ENCODE results near the gene RNF214.
"Not testable (repeated sequence)": the region's sequence is repeated elsewhere in the genome, so short reads cannot be mapped to it uniquely, and the experiment has no call there.

RNF214 gene

DNA sequence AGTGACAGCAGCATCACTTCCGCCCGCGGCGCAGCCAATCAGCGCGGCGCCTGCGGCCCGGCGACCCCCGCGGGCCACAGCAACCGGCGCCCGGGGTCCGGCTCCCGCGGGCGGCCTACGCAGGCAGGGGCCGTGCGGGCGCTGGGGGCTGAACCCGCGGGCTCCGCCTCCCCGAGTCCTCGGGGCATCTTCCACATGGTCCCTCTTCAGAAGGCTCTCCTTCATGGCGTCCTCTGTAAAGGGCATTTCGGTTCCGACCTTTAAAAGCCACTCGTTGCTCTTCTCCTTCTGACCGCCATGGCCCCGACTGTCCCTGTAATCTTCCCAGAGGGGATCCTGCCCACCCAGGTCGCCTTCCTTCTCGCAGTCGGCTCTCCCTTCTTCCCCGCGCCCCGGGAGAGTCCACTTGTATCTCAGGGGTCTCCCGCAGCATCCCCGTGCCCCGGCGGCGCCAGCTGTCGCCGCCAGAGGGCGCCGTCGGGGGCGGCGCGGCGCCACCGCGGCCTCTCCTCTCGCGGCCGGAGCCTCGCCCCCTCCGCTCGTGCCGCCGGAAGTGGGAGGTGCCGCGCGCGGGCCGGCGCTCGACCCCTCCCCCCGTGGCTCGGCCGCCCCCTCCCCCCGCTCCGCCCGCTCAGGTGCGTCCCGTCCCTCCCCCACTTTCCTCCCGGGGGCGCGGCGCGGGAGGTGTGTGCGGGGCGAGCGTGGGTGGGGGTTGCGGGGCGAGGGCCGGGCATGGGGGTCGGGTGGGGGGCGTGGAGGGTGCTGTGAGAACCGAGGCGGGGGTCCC lies at the start of gene RNF214:
TSS of gene RNF214 (plus strand) at position 580 of the 787 bp plus-strand sequence. CDS start 1,602 bp downstream, outside the sequence.
- peak; percentile 82 for DNase-seq (ENCODE audit: low spot score)

DNA sequence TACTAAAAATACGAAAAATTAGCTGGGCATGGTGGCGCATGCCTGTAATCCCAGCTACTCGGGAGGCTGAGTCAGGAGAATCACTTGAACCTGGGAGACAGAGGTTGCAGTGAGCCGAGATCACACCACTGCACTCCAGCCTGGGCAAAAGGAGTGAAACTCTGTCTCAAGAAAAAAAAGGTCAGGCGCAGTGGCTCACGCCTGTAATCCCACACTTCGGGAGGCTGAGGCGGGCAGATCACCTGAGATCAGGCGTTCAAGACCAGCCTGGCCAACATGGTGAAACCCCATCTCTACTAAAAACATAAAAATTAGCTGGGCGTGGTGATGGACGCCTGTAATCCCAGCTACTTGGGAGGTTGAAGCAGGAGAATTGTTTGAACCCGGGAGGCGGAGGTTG lies 49.3 kb upstream of the RNF214 start:
- not testable (repeated sequence) for DNase-seq (ENCODE audit: low spot score)

- no peak for DNase-seq (ENCODE audit: low spot score)
Observed at GRCh38 chr11:117183724-117184349, 48.6 kb upstream of the RNF214 start.

GRCh38 chr11:117185736-117186430 lies 46.6 kb upstream of the RNF214 start:
- no peak for DNase-seq (ENCODE audit: low spot score)

GRCh38 chr11:117186431-117186761 lies 46.1 kb upstream of the RNF214 start:
- no peak for DNase-seq (ENCODE audit: low spot score)

- DNase-seq (ENCODE audit: low spot score): no peak
Observed at GRCh38 chr11:117187007-117187406, 45.5 kb upstream of the RNF214 start.

DNA sequence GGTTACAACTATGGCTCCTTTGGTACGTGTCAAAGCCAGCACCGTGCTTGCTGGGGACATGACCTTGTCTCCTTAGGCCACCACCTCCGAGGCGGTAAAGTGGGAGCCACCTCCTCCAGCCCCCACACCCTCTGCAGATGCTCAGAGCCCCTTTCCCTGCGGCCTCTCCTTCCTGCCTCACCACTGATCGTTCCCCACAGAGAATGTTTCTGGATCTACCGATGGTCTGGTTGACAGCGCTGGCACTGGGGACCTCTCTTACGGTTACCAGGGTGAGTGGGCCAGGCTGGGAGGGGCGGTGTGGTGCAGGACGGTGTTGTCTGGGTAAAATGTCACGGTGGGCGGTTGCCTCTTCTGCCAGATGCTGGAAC lies 45.1 kb upstream of the RNF214 start:
- DNase-seq (ENCODE audit: low spot score): no peak

GRCh38 chr11:117187799-117188481 lies 44.5 kb upstream of the RNF214 start:
- DNase-seq (ENCODE audit: low spot score): no peak

DNA sequence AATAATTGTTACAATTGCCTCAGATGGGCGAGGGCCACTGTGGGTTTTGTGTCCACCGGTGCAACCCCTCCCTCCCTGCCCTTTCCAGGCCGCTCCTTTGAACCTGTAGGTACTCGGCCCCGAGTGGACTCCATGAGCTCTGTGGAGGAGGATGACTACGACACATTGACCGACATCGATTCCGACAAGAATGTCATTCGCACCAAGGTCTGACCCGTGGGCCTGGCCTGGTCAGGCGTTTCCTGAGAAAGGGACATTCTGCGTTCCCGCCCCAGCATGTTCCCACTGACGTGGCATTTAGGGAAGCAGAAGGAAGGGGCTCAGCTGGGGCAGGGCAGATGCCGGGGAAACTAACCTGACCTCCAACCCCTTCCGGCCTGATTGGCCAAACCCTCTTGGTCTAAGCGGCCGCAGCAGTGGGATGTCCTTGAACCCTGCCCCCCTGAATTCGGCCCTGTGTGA lies 43.8 kb upstream of the RNF214 start:
- no peak for DNase-seq (ENCODE audit: low spot score)

DNA sequence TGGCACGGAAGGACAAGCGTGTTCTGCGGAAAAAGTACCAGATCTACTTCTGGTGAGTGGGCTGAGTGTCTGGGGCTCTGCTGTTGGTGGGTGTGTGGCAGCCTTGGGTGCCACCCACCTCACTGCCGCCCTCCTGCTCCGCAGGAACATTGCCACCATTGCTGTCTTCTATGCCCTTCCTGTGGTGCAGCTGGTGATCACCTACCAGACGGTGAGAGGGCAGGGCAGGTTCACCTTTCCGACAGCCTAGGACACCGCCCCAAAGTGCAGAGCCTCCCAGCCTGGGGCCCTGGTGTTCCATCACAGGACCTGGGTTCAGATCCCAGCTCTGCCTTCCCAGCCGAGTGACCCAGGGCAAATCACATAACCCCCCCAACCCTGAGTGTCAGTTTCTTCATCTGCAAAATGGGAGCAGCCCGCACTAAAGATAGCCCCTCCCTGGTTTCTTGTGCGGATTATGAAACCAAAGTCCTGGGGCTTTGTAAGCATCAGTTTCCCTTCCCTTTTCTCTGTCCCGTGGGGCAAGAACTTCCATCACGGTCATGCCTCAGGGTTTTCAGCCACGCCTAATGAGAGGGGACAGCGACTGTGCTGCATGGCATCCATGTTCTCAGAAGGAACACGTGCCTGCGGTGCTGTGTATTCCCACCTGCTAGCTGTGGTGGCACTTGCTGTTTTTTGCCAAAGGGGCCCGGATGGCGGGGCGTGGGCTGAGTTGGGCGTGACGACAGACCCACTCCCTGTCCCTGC lies 43.1 kb upstream of the RNF214 start:
- DNase-seq (ENCODE audit: low spot score): no peak

GRCh38 chr11:117189941-117190544 lies 42.4 kb upstream of the RNF214 start:
- no peak for DNase-seq (ENCODE audit: low spot score)

DNA sequence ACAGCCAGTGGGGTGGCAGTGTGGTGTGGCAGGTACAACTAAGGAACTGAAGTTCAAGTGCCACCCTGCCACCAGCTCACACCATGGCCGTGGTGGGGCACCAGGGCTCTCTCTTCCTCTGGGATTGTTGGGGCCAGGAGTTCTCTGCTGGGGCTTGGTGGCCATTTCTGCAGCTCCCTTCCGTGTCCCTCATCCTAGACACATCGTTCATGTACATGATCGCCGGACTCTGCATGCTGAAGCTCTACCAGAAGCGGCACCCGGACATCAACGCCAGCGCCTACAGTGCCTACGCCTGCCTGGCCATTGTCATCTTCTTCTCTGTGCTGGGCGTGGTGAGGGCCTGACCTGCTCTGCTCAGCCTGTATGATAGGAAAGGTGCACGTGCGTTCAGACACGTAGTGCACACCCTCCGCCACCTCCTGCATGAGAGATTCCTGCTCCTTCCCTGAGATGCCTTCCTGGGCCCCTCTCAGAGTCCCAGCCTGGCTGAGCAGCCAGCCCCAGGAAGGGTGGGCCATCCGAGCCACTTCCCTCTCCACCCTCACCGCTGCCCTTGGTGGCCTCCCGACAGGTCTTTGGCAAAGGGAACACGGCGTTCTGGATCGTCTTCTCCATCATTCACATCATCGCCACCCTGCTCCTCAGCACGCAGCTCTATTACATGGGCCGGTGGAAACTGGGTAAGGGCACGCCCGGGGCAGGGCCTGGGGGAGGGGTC lies 40.6 kb upstream of the RNF214 start:
- DNase-seq (ENCODE audit: low spot score): no peak

- no peak for DNase-seq (ENCODE audit: low spot score)
Observed at GRCh38 chr11:117192401-117192875, 40.0 kb upstream of the RNF214 start.

DNA sequence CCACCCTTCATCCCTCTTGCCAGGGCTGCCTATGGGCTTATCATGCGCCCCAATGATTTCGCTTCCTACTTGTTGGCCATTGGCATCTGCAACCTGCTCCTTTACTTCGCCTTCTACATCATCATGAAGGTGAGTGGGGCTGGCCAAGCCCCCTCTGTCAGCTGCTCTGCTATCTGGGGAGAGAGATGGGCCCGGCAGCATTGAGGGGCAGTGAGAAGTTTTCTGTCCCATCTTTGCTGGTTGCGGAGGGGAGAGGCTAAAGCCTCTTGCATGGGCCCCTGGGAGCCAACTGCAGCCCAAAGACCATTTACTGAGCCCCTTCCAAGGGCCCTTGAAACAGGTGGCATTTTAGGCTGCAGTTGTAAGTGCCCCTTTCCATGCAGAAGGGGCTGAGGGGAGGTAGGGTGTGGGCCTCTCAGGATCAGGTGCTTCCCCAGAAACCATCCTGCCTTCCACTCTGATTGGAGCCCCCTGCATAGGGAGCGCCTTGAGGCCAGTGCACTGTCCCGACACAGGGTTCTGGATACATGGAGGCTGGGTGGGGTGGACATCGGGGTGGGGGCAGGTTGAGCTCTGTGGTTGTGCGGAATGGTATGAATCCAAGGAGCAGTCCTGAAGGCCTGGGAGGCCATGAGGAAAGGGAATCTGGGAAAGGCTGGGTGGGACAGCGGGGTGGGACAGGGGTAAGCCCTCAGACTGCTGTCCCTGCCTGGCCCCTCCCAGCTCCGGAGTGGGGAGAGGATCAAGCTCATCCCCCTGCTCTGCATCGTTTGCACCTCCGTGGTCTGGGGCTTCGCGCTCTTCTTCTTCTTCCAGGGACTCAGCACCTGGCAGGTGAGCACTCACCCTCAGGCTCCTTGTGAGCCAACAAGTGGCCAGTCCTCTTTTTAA lies 39.1 kb upstream of the RNF214 start:
- no peak for DNase-seq (ENCODE audit: low spot score)

GRCh38 chr11:117194267-117194666 lies 38.2 kb upstream of the RNF214 start:
- DNase-seq (ENCODE audit: low spot score): no peak

DNA sequence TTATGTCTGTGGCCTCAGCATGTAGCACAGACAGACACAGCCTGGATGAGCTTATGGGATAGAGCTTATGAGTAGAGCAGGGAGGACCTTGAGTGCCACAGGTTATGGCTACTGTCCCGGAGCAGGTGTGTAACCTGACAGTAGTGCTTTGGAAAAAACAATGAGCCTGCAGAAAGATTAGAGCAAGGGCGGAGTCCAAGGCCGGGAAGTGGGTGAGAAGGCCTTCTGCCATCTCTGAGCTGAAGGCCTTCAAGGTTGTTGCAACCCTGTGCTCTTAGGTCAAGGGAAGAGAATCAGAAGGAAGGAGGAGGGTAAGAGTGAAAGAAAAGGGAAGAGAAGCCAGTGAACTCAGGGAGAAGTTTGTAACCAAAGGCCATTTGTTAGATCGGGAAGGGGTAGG lies 37.2 kb upstream of the RNF214 start:
- DNase-seq (ENCODE audit: low spot score): no peak

DNA sequence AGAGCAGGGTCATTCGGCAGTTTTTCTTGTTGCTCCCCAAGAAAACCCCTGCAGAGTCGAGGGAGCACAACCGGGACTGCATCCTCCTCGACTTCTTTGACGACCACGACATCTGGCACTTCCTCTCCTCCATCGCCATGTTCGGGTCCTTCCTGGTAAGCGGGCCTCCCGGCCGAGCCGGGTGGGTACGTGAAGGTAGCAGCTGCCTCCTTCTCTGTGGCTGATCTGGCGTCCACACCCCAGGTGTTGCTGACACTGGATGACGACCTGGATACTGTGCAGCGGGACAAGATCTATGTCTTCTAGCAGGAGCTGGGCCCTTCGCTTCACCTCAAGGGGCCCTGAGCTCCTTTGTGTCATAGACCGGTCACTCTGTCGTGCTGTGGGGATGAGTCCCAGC lies 36.7 kb upstream of the RNF214 start:
- no peak for DNase-seq (ENCODE audit: low spot score)

DNA sequence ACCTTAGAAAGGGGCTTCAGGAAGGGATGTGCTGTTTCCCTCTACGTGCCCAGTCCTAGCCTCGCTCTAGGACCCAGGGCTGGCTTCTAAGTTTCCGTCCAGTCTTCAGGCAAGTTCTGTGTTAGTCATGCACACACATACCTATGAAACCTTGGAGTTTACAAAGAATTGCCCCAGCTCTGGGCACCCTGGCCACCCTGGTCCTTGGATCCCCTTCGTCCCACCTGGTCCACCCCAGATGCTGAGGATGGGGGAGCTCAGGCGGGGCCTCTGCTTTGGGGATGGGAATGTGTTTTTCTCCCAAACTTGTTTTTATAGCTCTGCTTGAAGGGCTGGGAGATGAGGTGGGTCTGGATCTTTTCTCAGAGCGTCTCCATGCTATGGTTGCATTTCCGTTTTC lies 35.5 kb upstream of the RNF214 start:
- DNase-seq (ENCODE audit: low spot score): no peak
